HG03457 (cell line): ENCODE data around the gene TRPV6.

Experiments
- ATAC-seq: cut with Tn5 transposase; IDR thresholded peaks from one replicate; pipeline ENCODE4 v1.9.1; 2021; ENCODE audit warnings: moderate number of reproducible peaks; ENCODE audit not compliant: unreplicated experiment

The TRPV6 gene

DNA sequence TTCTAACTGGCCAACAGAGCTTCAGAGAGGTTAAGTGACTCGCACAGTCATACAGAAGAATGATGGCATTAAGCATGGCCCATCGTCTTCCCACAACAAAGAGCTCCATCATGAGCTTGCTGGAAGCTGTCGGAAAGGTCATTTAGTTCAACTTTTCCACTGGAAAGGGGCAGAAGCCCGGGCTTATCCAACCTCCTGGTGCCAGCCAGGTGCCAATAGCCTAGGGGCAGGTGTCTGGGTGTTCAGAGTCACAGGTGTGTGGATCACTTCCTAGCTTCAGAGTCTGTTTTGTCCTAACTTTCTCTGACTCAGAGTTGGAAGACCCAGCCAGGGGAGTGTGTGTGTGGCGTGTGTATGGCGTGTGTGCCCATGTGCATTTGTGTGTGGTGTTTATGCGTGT, 1.3 kb upstream of the TRPV6 start:
- no peak for ATAC-seq

DNA sequence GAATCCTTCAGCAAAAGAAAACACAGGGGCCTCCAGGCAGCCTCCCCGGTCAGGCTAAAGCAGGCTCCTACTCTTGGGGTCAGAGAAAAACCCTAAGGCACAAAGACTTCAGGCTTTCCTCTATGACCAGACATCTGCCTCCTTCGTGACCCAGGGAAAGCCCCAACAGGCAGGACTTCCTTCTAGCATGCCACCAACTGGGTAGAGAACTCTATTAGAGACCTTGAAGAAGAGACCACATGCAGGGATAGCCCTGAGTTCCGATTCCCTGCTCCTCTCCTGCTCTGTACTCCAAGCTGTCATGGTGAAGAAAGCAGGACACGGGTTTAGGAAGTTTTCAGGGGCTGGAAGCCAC, 1.3 kb downstream of the TRPV6 start:
- ATAC-seq, result no peak

DNA sequence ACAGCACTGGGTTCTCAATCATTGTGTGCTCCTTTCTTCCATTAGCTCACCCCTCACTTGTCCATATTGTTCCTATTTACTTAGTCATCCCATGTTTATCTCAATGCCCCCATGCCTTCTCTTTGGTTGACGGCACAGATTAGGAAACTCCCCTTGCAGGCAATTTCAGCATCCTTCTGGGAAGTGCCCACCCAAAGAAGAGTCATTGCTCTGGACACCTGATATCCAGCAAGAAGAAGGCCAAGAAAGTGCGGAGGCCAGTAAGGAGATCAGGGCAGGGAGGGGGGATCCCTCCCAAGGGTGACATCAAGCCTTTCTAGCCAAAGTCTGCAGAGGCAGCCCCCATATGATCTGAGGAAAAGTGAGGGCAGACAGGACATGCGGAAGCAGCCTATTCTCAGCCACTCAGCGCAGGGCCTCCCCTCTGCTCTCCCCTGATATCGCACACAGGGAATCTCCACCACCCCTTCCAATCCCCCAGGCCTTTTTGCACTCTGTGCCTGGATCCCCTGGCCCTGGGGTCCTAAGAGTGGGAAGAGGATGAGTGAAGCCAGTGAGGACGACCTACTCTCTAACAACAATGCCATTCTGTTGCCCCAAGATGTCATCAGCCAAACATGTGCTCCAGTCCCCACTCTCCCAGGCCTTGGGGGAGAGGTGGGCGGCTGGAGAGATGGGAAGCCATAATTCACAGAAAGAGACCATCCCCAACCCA, 1.8 kb downstream of the TRPV6 start:
- no peak for ATAC-seq

DNA sequence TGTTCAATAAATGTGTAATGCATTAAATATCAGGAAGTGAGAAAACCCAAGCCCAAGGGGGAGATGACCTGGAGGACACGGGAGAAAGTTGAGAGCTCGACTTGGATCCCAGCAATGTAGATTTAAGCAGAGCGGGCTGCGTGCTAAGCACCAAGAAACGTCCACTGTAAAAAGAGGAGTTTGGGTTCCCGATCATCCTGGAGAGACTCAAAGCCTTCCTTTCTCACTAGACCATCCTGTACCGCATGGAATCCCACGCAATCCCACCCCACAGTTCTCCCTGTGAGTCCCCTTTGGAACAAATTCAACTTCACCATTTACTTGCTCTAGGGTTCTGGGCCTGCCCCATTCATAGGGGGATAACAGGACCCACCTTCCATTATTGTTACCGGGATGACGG, 2.4 kb downstream of the TRPV6 start:
- no peak for ATAC-seq

DNA sequence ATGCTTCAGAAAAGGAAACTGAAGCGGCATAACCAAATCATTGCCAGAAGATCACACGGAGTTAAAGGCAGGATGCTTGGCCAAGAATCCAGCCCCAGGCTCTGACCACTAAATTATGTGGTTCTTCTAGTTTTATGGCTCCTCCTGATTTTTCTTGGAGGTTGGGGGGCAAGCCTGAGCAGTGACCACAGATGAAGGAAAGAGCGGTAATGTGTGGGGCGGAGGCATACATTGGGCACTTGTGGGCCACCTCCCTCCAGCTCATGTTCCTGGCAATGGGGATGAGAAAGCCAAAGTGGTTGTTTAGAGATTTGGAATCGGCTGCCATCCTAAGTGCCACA, 3.2 kb downstream of the TRPV6 start:
- no peak for ATAC-seq

DNA sequence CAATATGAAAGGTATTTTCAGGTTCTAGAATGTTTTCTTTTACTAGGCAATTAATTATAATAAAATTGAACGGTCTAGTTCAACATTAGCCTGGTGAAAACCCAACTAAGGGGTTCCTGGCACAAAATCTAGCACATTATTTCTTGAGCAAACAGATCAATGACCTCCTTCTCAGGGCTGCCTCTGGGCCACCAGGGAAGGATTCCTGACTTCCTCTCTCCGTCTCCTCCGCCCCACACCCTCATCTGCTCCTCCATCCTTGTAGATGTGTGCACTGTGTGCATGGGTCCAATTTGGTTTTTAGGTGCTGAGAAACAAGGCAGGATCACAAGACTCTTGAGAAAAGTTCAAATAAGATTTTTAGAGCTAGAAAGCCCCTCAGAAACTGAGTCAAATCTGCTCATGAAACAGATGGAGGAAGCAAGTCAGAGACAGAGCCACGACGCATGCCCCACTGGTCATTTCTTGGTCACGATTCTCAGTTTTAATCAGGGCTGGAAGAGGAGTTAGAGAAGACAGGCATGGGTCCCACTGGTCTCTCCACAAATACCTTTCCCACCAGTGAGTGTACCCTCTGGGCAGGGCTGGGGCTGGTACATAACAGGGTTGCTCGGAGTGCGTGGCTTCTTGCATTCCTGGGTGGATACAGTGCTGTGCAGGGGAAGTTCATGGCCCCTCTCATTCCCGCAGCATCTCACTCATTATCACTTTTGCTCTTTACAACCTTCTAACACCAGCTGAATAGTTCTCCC, 3.8 kb downstream of the TRPV6 start:
- ATAC-seq, result no peak

DNA sequence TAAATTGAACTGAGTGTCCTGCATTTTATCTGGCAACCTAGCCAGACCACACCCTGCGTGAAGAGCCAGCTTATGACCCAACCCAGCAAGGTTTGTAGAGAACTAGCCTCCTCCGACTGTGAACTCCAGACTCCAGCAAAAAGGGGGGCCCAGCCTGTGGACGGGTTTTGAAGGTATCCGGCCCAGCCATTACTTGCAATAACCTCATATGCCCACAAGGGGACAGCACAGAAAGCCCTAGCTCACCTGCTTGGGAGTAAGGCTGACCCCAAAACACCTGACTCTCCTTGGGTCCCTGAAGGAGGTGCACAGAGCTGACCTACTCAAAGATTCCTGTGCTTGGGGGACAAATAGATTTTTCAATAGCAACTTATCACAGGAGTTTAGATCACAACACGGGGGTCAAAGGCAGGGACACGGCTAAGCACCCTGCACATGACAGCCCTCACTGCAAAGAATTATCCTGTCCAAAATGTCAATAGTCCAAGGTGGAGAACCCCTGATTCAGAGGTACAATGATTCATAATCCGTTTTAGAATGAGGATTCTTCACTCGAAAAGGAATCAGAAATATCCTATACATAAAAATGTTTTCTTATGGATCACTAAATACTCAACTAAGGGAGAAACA, 4.6 kb downstream of the TRPV6 start:
- no peak for ATAC-seq

DNA sequence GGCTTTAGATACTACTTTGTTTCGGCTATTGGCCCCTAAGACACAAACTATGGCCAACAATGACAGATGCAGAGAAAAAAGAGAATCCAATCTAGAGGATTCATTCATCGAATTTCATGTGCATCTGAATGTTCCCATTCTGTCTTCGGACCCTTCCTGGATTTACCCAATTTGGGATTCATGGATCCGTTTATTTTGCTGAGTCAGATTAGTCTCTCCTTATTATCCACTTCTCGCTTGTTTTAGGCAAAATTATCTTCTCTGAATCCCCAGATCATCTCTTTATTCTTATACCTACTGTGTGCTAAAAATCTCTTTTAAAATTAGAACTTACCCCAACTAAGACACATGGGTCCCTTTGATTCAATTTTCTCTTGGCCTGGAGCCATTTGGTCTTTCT, 6.5 kb downstream of the TRPV6 start:
- ATAC-seq, result no peak

DNA sequence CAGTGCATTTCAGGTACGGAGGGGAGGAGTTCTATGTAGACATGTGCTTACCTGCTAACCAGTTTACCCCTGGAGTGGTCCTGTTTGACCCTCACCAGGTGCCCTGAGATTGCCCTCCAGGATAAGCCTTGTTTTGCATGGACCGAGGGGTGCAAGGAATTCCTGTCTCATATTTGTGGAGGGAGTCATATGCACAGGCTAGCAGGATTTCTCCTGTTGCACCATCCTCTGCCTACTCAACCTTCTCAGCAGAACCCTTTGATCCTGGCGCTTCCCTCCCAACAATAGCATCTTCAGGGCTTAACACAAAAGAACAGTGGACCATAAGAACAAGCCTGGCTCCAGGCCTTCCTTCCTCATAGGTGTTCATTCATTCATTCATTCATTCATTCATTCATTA, 7.2 kb downstream of the TRPV6 start:
- no peak for ATAC-seq

DNA sequence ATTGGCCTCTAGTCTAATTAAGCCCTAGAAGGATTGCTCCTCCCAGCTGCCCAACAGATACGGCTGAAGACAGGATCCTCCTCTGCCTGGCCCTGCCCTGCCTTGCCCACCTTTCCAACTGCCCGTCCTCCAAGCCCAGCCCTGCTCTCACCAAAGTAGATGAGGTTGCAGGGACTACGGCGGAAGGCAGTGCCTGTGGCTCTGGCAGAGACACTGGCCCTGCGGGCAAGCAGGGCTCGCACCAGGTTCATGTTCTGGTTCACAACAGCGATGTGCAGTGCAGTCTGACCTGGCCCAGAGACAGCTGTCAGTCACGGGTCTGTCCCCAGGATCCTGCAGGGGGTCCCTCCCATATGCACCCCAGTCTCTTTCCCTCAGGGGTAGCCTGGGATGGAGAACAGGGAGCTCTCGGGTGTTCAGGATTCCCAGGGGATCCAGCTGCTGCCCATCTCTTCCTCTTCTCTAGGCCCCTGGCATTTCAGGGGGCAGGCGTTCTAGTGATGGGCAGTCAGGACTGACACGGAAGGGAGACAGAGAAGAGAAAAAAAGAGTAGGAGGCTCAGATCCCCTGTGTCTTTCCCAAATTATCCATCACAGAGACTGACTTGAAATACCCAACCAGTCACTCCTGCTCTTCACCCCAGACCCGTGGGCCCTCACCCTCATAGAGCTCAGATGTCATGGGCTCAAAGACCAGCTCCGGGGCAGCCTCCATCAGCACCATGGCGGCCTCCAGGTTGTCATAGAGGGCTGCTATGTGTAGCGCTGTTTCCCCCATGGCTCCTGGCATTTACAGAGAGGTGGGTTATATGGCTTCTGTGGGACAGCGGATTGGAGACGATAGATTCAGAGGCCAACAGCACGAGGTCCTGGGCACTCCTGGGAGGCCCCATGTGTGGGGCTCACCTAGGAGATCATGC, 8.3 kb downstream of the TRPV6 start:
- ATAC-seq, result no peak

DNA sequence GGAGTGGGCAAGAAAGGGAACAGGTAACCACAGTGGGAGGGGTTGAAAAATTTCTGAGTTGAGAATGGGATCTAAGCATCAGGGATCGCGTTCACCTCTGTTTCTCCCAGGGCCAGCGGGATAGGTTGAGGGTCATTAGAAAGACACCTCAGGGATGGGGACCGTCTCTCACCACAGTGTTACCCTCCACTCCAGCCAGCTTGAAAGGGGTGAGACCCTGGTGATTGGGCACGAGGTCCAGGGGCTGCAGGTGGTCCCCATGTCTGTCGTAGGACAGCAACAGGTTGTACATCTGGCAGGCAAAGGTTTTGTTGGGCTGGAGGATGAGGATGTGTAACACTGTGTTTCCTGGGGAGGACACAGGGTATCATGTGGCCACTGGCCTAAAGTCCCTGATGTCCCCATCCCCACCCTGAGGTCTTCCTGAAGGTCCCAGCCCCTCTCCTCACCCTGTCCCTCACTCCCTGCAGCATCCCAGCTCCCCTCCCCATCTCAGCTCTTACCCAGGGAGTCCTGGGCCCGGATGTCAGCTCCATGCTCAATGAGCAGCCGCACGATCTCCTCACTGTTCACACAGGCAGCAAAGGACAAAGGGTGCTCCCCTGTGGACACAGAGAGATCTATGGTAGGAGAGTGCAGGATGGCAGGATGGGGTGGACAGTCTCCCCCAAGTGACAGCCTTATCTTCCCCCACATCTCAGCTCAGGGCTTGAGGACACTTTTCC, 9.1 kb downstream of the TRPV6 start:
- ATAC-seq, result no peak

DNA sequence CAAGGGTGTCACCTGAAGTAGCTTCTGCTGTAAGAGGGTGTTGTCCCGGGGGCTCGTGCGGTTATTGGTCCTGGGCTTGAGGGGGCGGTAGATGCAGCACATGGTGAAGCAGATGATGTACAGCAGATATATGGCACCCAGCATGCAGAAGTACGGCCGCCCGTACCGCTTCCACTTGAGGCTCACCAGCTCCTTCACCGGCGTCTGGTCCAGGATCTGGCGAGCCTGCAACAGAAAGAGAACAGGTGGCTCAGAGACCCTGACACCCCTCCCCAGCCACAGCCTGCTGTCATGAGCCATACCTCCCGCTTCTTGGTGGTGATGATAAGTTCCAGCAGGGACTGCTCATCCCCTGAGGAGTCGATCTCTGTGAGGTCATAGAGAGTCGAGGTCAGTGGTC, 10.1 kb downstream of the TRPV6 start:
- ATAC-seq, result no peak

DNA sequence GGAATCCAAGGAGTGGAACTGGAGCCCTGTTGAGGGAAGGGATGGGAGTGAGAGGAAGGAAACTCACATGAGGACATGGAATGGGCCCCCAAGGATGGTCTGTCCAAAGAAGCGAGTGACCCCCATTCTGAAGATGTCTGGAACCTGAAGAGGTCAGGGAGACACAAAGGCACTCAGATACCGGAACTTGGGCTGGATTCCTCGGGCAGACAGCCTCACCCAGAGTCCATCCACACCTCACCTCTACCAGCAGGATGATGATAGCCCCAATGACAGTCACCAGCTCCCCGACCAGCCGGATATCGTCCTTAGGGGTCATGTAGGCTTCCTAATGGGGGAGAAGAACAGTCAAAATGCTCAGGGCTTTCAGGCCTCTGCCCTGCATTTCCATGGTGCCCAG, 10.7 kb downstream of the TRPV6 start:
- no peak for ATAC-seq

DNA sequence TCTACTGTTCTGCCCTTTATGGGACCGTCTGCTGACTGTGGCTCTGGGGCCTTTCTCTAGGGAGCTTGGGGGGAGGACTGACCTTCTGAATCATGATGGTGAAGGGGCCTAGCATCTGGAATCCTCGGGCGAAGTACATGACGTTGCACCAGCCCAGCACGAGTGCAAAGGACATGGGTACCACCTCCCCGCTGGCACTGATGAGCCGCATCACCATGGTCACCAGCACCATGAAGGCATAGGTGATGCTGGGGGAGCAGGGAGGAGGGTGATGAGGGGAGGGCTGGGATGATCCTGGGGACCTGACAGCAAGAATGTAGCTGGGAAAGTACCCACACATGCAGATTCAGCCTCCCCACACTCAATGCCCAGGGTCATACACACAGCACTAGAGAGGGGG, 11.1 kb downstream of the TRPV6 start:
- no peak for ATAC-seq

DNA sequence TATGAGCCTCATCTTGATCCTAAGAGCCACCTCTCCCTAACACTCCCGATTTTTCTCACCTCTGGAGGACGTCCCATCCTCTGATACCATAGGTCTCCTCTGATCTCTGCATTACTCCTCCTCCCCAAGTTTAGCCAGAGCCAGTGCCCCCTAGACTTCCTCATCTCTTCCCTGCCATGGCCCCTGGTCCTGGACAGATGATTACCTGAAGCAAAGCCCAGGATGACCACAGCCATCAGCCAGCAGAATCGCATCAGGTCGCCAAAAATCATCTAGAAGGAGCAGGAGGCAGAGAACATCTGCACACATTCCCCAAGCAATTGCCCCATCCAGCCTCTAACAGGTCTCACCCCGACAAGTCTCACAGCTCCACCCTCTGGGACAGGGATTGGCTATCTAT, 11.7 kb downstream of the TRPV6 start:
- ATAC-seq, result no peak

DNA sequence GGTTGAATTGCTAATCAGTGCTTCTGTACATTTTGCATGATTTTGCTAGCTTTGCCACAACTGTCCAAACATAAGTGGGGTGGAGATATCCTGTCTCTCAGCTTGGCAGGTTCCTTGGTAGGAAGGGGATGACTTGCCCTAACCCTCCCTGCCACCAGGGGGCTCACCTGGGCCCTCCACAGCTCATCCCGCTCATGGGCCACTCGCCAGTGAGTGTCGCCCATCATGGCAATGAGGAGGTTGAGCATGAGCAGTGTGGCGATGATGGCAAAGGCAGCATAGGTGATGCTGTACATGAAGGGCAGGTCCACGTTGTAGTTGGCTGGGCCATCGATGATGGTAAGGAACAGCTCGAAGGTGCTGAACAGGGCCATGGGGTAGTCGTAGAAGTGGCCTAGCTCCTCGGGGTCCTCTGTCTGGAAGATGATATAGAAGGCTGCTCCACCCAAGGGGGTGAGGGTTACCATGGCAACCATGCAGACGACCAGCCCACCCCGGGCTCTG, 12.2 kb downstream of the TRPV6 start:
- ATAC-seq, result no peak

DNA sequence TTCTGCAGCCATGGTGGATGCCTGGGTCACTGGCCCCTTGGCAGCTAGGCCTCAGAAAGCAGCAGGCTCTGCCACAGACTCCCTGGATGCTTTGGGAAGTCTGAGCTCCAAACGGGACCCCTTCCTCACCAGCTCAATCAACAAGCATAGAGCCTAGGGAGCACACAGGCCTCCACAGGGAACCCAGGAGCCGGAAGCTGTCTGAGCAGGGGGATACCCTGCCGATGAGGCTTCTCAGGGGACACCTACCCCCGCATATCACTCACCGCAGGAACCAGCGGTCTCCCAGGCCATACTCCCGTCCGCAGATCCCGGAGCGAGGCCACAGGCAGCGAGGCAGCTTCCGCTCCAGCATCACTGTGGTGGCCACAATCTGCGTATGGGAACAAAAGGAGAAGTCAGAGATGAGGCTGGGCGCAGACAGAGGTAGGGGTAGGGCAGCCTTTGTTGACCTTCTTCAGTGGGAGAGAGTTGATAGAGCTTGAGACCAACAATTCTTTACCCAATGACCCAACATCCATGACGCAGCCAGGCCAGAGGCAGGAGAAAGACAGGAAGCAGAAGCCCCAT, 13.4 kb downstream of the TRPV6 start:
- ATAC-seq, result no peak

DNA sequence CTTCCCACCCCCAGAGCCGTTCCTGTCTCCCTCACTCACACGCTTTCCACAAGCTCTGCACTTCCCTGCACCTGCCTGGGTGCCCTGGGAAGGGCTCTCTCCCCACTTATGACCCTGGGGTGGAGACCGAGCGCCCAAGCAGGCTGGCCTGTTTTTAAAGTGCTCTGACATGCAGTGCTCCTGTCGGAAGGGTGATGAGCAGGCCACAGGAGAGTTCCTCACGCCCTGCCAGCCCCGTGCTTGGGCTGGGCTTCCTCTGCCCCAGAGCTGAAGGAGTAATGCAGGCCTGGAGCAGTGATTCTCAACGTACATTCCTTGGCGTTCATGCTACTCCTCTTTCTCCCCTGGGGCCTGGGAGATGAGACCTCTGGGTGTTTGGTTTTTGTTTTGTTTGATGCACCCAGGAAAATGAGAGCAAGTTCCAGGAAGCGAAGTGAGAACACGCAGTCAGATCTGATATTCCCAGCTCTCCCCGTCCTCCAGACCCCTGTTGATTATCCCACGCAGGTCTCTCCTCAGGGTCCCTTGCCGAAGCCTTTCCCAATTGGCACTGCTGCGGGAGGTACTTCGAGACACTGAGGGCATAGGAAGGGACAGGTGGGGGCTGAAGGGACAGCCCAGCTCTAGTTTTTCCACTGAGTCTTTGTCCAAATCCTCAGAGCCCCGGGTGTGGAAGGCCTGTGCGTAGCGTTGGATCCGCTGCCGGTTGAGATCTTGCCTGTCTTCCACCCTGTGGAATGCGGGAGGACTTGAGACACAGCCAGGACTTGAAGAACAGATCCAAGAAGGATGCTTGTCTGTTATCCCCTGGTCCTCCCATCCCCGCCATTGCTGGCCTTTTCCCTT, 14.1 kb downstream of the TRPV6 start:
- ATAC-seq, result no peak

DNA sequence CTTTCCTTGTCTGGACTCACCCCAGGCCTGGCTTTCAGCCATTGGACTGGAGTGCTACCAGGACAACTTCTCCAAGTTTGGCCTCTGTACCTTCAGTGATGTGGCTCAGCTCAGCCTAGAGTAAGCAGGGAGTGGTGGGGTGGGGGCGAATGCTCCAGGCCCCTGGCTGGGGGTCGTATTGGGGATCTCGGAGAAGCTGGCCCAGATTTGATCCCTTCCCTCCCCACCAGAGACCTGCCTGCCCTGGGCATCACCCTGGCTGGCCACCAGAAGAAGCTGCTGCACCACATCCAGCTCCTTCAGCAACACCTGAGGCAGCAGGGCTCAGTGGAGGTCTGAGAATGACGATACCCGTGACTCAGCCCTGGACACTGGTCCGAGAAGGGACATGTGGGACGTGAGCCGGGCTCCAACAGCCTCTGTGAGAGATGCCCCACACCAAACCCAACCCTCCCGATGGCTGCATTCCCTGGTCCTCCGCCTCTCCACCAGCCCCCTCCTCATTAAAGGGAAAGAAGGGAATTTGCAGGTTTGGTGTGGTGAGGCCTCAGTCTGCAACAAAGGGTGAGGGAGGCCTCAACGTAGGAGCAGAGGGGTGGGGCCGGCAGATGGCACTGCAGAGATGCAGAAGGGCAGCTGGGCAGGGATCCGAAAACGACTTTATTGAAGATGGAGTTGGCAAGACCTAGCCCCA, 14.8 kb downstream of the TRPV6 start:
- ATAC-seq, result no peak
